Natural killer cell (primary cell): ENCODE data around the gene TP53I3. TPM values are rescaled to one million over a fixed set of nuclear protein-coding genes. Genes with fewer than 3 reads are reported as not detected.

Source experiments
- ATAC-seq, 3 donors: fragments of 150-1000 bp in 2 of 3; fragments of 200-7000 bp in 1 of 3; cut with Tn5 transposase; 1 replicate in 1 of 3; 2 replicates in 2 of 3; pipeline ENCODE4 v1.10.0; 2021; ENCODE audit warnings: mild to moderate bottlenecking in 2 of 3, moderate library complexity in 2 of 3
- DNase-seq, 2 donors: peaks; one replicate each; pipeline versions ENCODE4 v3.0.0 to v3.0.0-alpha.2; 2013 to 2021; ENCODE audit warnings: mixed read lengths in 1 of 2
- H3K27ac ChIP-seq: one replicate; pipeline ENCODE4 v1.5.1; 2013; ENCODE audit warnings: mild to moderate bottlenecking, low read length
- H3K27me3 ChIP-seq: one replicate; pipeline ENCODE4 v1.6.1; 2013; ENCODE audit warnings: low read length; ENCODE audit not compliant: control insufficient read depth, insufficient read depth
- H3K36me3 ChIP-seq: one replicate; pipeline ENCODE4 v1.6.1; 2013; ENCODE audit warnings: low read length; ENCODE audit not compliant: control insufficient read depth, insufficient read depth
- H3K4me1 ChIP-seq: one replicate; pipeline ENCODE4 v1.6.1; 2013; ENCODE audit warnings: low read length; ENCODE audit not compliant: control insufficient read depth, insufficient read depth
- H3K4me3 ChIP-seq: one replicate; pipeline ENCODE4 v1.5.1; 2013; ENCODE audit warnings: low read length
- H3K9me3 ChIP-seq: one replicate; pipeline ENCODE4 v1.6.1; 2013; ENCODE audit warnings: low read length; ENCODE audit not compliant: control insufficient read depth, insufficient read depth
- H3K27ac Mint-ChIP-seq, 2 donors: one replicate each; pipeline ENCODE4 v1.8.0; 2022; ENCODE audit warnings: mild to moderate bottlenecking in 2 of 2, mixed read lengths in 2 of 2, moderate library complexity in 1 of 2
- H3K27me3 Mint-ChIP-seq, 2 donors: one replicate each; pipeline ENCODE4 v1.8.0; 2022; ENCODE audit warnings: low read depth in 2 of 2, mixed read lengths in 2 of 2
- H3K36me3 Mint-ChIP-seq: one replicate; pipeline ENCODE4 v1.8.0; 2022; ENCODE audit warnings: mixed read lengths
- H3K4me1 Mint-ChIP-seq, 2 donors: one replicate each; pipeline ENCODE4 v1.8.0; 2022; ENCODE audit warnings: mixed read lengths in 2 of 2
- H3K4me3 Mint-ChIP-seq: one replicate; pipeline ENCODE4 v1.8.0; 2022; ENCODE audit warnings: mild to moderate bottlenecking, moderate library complexity, mixed read lengths
- H3K9me3 Mint-ChIP-seq, 2 donors: one replicate each; pipeline ENCODE4 v1.8.0; 2022; ENCODE audit warnings: mixed read lengths in 2 of 2
- CTCF ChIP-seq: fragments of 200-600 bp; IDR thresholded peaks from one replicate; pipeline ENCODE4 v1.8.0; 2022; ENCODE audit warnings: antibody characterized with exemption
- WGBS: methylation state at CpG from one replicate; pipeline ENCODE4 v1.1.7; 2013; ENCODE audit warnings: missing lambda C conversion rate; ENCODE audit not compliant: insufficient coverage; 5-methylcytosine and 5-hydroxymethylcytosine counted together
- intact Hi-C: fragments of 100-400 bp; cut with micrococcal nuclease; formaldehyde crosslinking; loops from one replicate; pipeline ENCODE4 v1.14.2; 2022
- total RNA-seq, 4 donors: library from RNA; stranded (reverse); fragments of 120-200 nt in 1 of 4; gene quantifications; one replicate each; pipeline versions ENCODE4 v1.2.3 to v1.2.4, GENCODE V29; 2013 to 2022

TP53I3 gene
- total RNA-seq, 3 donors from 2014 or later (not counting 1 experiment from before 2014, with no cell fraction given) = 1.6 to 2.6 (median 2.0) TPM

DNA sequence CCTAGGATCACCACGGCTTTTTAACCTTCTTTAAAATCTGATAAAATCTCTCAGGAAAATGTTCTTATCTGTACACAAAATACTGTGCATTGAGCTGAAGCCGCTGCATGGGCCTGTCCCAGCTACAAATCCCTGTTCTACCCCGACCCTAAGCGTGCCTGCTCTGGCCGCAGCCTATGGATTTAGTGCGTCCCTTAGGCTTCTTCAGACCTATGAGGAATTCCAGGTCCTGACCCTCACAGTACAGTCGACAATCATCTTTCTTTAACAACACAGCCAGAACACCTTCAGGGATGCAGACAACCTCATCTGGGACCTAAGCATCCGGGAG is 37.0 kb downstream of the TP53I3 start:
- no peak for TF ChIP-seq CTCF
- WGBS = 60% methylated on average over 8 of the region's 8 CpGs
- H3K4me3 ChIP-seq = no peak overlapping the region

GRCh38 chr2:24046930-24047702 is 37.5 kb downstream of the TP53I3 start, which contains the start of gene WDCP:
TSS of gene WDCP (minus strand) at chr2:24047391. CDS start at chr2:24039494, 7,897 bp downstream.
- H3K36me3 ChIP-seq = no peaks in the 10 kb centered on the region
- peak within 1 kb of the TSS; percentile 36 for H3K27ac ChIP-seq
- intact Hi-C loops = loop anchor here (1.0 kb wide), 3 partner anchors 29 to 120 kb away; partner anchors contain the start of genes ATAD2B, SF3B6 and UBXN2A
- TF ChIP-seq CTCF = no peak
- H3K27ac Mint-ChIP-seq = peak within 1 kb of the TSS; percentile 93 to 94
- H3K4me3 ChIP-seq = peak within 1 kb of the TSS; percentile 74
- H3K9me3 ChIP-seq = no peaks in the 10 kb centered on the region
- WGBS = under 1% methylated on average over 38 of the region's 38 CpGs
- peaks cover 20% of the 10 kb centered on the region for H3K4me1 ChIP-seq
- peak within 1 kb of the TSS; percentile 99 for H3K4me3 Mint-ChIP-seq
- H3K27me3 Mint-ChIP-seq = no peaks in the 10 kb centered on the region
- no peaks in the 10 kb centered on the region for H3K9me3 Mint-ChIP-seq
- H3K36me3 Mint-ChIP-seq = no peaks in the 10 kb centered on the region
- ATAC-seq = peak; percentile 97 to 100 (median 99)
- no peaks in the 10 kb centered on the region for H3K27me3 ChIP-seq
- peak; percentile 88 to 97 for DNase-seq
- H3K4me1 Mint-ChIP-seq = peaks cover 24 to 28% of the 10 kb centered on the region in 2 donors

More for the DNA sequence above, 37.0 kb downstream of the TP53I3 start:
- Histone ChIP-seq H3K27ac (no peak overlapping the region), H3K4me1 (peaks cover 20% of the 10 kb centered on the region), H3K9me3 (no peaks in the 10 kb centered on the region), H3K27me3 (no peaks in the 10 kb centered on the region), H3K36me3 (no peaks in the 10 kb centered on the region)
- intact Hi-C loops = loop anchor here (1.0 kb wide), 3 partner anchors 29 to 120 kb away; partner anchors contain the start of genes ATAD2B, SF3B6 and UBXN2A
- H3K9me3 Mint-ChIP-seq = no peaks in the 10 kb centered on the region
- DNase-seq (no peak), ATAC-seq (no peak)
- no peaks in the 10 kb centered on the region for H3K27me3 Mint-ChIP-seq
- H3K27ac Mint-ChIP-seq = peak overlapping the region; percentile 93 to 94
- peaks cover 24 to 28% of the 10 kb centered on the region in 2 donors for H3K4me1 Mint-ChIP-seq
- H3K4me3 Mint-ChIP-seq = peak overlapping the region; percentile 99
- H3K36me3 Mint-ChIP-seq = no peaks in the 10 kb centered on the region

DNA sequence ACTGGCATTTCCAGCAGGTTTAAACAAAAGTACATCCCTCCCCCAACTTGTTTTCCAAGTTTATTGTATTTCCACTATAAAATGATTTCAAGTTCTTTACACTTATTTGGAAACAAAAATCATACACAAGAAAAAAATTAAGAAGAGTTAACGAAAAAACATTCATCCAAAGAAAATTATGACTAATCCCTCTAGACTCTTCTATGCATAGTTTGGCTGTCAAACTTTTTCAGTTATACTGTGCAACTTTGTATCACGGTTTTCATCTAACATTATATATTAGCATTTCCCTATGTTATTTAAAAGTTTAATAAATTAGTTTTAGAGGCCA is 38.1 kb downstream of the TP53I3 start:
- WGBS = no CpG with 5 or more reads among the region's 2 CpGs
- Histone ChIP-seq H3K36me3 (no peaks in the 10 kb centered on the region), H3K4me3 (peak overlapping the region; percentile 74), H3K27me3 (no peaks in the 10 kb centered on the region), H3K4me1 (peaks cover 20% of the 10 kb centered on the region), H3K27ac (no peak overlapping the region), H3K9me3 (no peaks in the 10 kb centered on the region)
- H3K9me3 Mint-ChIP-seq = no peaks in the 10 kb centered on the region
- H3K27ac Mint-ChIP-seq = peak overlapping the region; percentile 93 to 94
- DNase-seq = no peak
- no peak for ATAC-seq
- H3K27me3 Mint-ChIP-seq = no peaks in the 10 kb centered on the region
- H3K4me1 Mint-ChIP-seq = peaks cover 24 to 28% of the 10 kb centered on the region in 2 donors
- intact Hi-C loops = no loop called here
- H3K4me3 Mint-ChIP-seq = peak overlapping the region; percentile 99
- TF ChIP-seq CTCF = no peak
- no peaks in the 10 kb centered on the region for H3K36me3 Mint-ChIP-seq
